ENCODE results near the gene CCDC82.

- TF ChIP-seq CTCF (tag by site-specific recombination; IDR thresholded peaks at IDR 0.05): no peak
- no peak for TF ChIP-seq ZNF837 (tag by site-specific recombination; IDR thresholded peaks at IDR 0.05)
These were observed 85.7 kb downstream of the CCDC82 start for GRCh38 chr11:96303980-96304379.
